ENCODE data around the gene LRP2. TPM values are rescaled to one million over a fixed set of nuclear protein-coding genes. Genes with fewer than 3 reads are reported as not detected.

Gene LRP2
- total RNA-seq, 1 experiment from 2014 or later = 260 TPM

DNA sequence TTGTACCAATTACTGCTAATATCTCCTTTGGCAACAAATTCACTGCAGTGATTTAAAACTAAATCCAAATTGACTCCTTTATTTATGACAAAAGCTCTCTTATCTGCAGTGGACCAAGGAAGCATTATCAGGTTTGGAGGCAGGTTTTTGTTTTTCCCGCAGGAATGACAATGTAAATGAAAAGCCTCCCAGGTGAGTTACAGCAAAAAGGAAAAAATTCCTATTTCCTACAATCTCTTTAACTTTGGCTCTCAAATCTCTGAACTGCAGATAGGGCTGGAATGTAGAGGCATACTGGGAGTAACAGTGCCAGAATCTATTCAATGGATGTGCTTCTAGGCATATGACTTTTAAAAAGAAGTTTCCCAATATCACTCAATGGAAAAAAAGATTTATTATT lies 28.9 kb upstream of the LRP2 start:
- POLR2A ChIA-PET = interaction anchor here (1.0 kb wide), 1 partner anchor 29 kb away, joined by 3 read pairs; the partner anchor contains the start of gene LRP2
- no peak overlapping the region for H3K4me3 ChIP-seq (ENCODE audit: low read depth, low read length)
- CTCF ChIA-PET = no interaction called here
- no peaks in the 10 kb centered on the region for H3K9me3 Mint-ChIP-seq (ENCODE audit: unreplicated experiment)
- H3K27me3 ChIP-seq (replicated peaks; ENCODE audit: control insufficient read depth, insufficient read depth, low read length) = no peaks in the 10 kb centered on the region
- intact Hi-C loops (cut with micrococcal nuclease; ENCODE audit: unreplicated experiment) = loop anchor here (1.0 kb wide), 1 partner anchor 67 kb away; no protein-coding TSS in a partner anchor
- H3K36me3 Mint-ChIP-seq (ENCODE audit: insufficient read depth, unreplicated experiment) = peaks cover 6% of the 10 kb centered on the region
- no peak for TF ChIP-seq CTCF (IDR thresholded peaks at IDR 0.05; ENCODE audit: insufficient read depth in 1 of 2, low read depth in 1 of 2, low read length in 1 of 2, severe bottlenecking in 1 of 2, unreplicated experiment in 1 of 2)
- peak overlapping the region; percentile 85 for H3K27ac Mint-ChIP-seq (ENCODE audit: unreplicated experiment)
- no TSS peak for BruUV-seq (replicated peaks)
- H3K4me1 ChIP-seq = peaks cover 81% of the 10 kb centered on the region
- no peaks in the 10 kb centered on the region for H3K27me3 Mint-ChIP-seq (ENCODE audit: insufficient read depth, unreplicated experiment)
- peak; percentile 51 to 70 for DNase-seq
- no peaks in the 10 kb centered on the region for H3K9me3 ChIP-seq
- H3K36me3 ChIP-seq (ENCODE audit: control insufficient read depth, insufficient read depth, low read length) = no peaks in the 10 kb centered on the region
- H3K4me1 Mint-ChIP-seq (ENCODE audit: low read depth, unreplicated experiment) = peaks cover 46% of the 10 kb centered on the region
- H3K4me3 Mint-ChIP-seq (ENCODE audit: unreplicated experiment) = peak overlapping the region; percentile 38

DNA sequence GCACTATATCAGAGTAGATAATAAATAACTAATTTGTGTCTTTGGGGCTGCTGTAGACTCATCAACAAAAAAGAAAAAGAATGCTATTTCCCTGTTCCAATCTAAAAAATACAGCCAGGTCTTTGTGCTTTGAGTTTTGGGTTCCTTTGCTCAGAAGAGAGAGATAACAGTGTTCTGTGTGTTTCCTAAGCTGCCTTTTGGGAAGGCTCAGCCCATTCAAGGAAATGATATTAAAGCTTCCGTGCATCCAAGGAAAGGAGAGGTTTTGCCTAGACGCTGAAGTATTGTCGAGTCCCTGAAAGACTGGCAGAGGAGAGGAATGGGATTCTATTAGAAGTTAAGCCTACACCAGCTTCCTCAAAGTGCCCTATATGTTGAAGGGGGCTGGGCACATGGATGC lies 25.8 kb upstream of the LRP2 start:
- POLR2A ChIA-PET = no interaction called here
- H3K27ac Mint-ChIP-seq (ENCODE audit: unreplicated experiment) = no peak overlapping the region
- Histone ChIP-seq H3K9me3 (0 out of 2 replicates have a peak, but pooled peaks cover 3% of the 10 kb centered on the region), H3K27me3 (replicated peaks; ENCODE audit: control insufficient read depth, insufficient read depth, low read length) (no peaks in the 10 kb centered on the region), H3K36me3 (ENCODE audit: control insufficient read depth, insufficient read depth, low read length) (no peaks in the 10 kb centered on the region), H3K4me3 (ENCODE audit: low read depth, low read length) (no peak overlapping the region), H3K4me1 (peaks cover 58% of the 10 kb centered on the region)
- no peak for DNase-seq
- BruUV-seq (replicated peaks) = no TSS peak
- no peak overlapping the region for H3K4me3 Mint-ChIP-seq (ENCODE audit: unreplicated experiment)
- intact Hi-C loops (cut with micrococcal nuclease; ENCODE audit: unreplicated experiment) = no loop called here
- TF ChIP-seq CTCF (IDR thresholded peaks at IDR 0.05; ENCODE audit: insufficient read depth in 1 of 2, low read depth in 1 of 2, low read length in 1 of 2, severe bottlenecking in 1 of 2, unreplicated experiment in 1 of 2) = no peak
- CTCF ChIA-PET = interaction anchor here (0.9 kb wide), 1 partner anchor 9 kb away, joined by 5 read pairs; no protein-coding TSS in a partner anchor
- H3K36me3 Mint-ChIP-seq (ENCODE audit: insufficient read depth, unreplicated experiment) = peaks cover 5% of the 10 kb centered on the region
- H3K27me3 Mint-ChIP-seq (ENCODE audit: insufficient read depth, unreplicated experiment) = no peaks in the 10 kb centered on the region
- H3K9me3 Mint-ChIP-seq (ENCODE audit: unreplicated experiment) = no peaks in the 10 kb centered on the region
- peaks cover 34% of the 10 kb centered on the region for H3K4me1 Mint-ChIP-seq (ENCODE audit: low read depth, unreplicated experiment)

DNA sequence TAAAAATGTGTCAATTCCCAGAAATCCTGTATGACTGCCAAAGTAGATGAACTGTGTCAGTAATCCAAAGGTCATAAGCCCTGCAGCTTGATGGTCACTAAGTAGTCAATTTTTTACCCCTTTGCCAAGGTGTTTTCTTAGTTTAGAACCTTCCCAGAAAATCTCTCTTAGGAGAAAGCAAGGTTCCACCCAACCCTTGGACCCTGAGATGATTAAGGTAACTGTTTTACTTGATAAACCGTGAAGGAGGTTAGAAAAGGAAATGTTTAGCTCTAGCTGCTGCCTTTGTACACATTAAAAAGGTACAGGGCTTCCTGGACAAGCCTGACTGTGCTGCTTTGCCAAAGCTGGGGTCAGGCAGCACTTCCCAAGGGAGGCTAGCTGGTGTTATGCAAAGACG lies 24.4 kb upstream of the LRP2 start:
- TF ChIP-seq CTCF (IDR thresholded peaks at IDR 0.05; ENCODE audit: insufficient read depth in 1 of 2, low read depth in 1 of 2, low read length in 1 of 2, severe bottlenecking in 1 of 2, unreplicated experiment in 1 of 2) = no peak
- H3K36me3 ChIP-seq (ENCODE audit: control insufficient read depth, insufficient read depth, low read length) = no peaks in the 10 kb centered on the region
- no peak overlapping the region for H3K4me3 ChIP-seq (ENCODE audit: low read depth, low read length)
- H3K9me3 ChIP-seq = 0 out of 2 replicates have a peak, but pooled peaks cover 3% of the 10 kb centered on the region
- H3K4me1 ChIP-seq = peaks cover 46% of the 10 kb centered on the region
- BruUV-seq (replicated peaks) = no TSS peak
- peaks cover 25% of the 10 kb centered on the region for H3K4me1 Mint-ChIP-seq (ENCODE audit: low read depth, unreplicated experiment)
- H3K36me3 Mint-ChIP-seq (ENCODE audit: insufficient read depth, unreplicated experiment) = no peaks in the 10 kb centered on the region
- no peak for DNase-seq
- H3K27me3 ChIP-seq (replicated peaks; ENCODE audit: control insufficient read depth, insufficient read depth, low read length) = no peaks in the 10 kb centered on the region
- ChIA-PET POLR2A (interaction anchor here (0.6 kb wide), 1 partner anchor 1599 kb away, joined by 12 read pairs; no protein-coding TSS in a partner anchor), CTCF (no interaction called here)
- intact Hi-C loops (cut with micrococcal nuclease; ENCODE audit: unreplicated experiment) = no loop called here
- no peak overlapping the region for H3K27ac Mint-ChIP-seq (ENCODE audit: unreplicated experiment)
- H3K4me3 Mint-ChIP-seq (ENCODE audit: unreplicated experiment) = no peak overlapping the region
- no peaks in the 10 kb centered on the region for H3K27me3 Mint-ChIP-seq (ENCODE audit: insufficient read depth, unreplicated experiment)
- no peaks in the 10 kb centered on the region for H3K9me3 Mint-ChIP-seq (ENCODE audit: unreplicated experiment)

All from Caco-2 (cell line).